ENCODE measurements around the gene CCDC32. TPM values are rescaled to one million over a fixed set of nuclear protein-coding genes. Genes with fewer than 3 reads are reported as not detected.
A peak's percentile ranks its signal among the peaks of the same experiment; 100 is the strongest.

Gene CCDC32
- total and polyA plus RNA-seq, 2 of the 8 experiments (the other 6 are each of a cell fraction or from before 2014, with no cell fraction given) = 8.9 to 12.1 TPM

DNA sequence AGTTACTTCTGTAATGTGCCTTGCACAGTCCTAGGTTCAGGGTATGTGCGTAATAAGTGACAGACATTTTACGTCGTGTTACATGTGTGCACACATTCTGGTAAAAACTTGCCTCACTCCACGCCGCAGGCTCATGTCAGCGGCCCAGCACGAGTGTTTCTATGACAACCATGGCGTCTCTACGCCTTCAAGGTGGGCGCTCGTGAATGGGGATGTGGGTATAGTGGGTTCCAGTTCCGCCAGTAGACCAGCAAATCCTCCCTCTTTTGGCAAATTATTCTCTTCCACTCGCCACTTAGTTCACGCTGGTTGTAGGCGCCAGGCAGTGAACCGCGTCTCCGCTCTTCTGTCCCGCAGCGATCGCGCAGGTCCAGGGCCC lies 53.8 kb downstream of the CCDC32 start:
- H2BK120ac ChIP-seq (replicated peaks; ENCODE audit: low read depth, low read length) = no peak overlapping the region
- H3K79me2 ChIP-seq (ENCODE audit: control insufficient read depth in 1 of 2, insufficient read depth in 2 of 2, low read length in 2 of 2) = no peaks in the 10 kb centered on the region
- H2BK20ac ChIP-seq (ENCODE audit: low read length) = no peak overlapping the region
- peak overlapping the region; percentile 53; the same call in 1 of the 2 replicates for H2BK12ac ChIP-seq (ENCODE audit: low read depth, low read length)
- peaks cover 4 to 11% (median 10%) of the 10 kb centered on the region in 4 experiments; a peak in 6 of 7 replicates for H3K4me1 ChIP-seq (replicated peaks in 1 of 4; ENCODE audit: control insufficient read depth in 3 of 4, insufficient read depth in 4 of 4, low read length in 3 of 4)
- ChIA-PET POLR2A (ENCODE audit: partially characterized antibody) (interaction anchor here (1.0 to 1.4 kb wide), 2 partner anchors 68 to 74 kb away, joined by 3 read pairs; no protein-coding TSS in a partner anchor), CTCF (ENCODE audit: partially characterized antibody) (interaction anchor here (3.1 kb wide), 1 partner anchor 41 kb away, joined by 9 read pairs; no protein-coding TSS in a partner anchor)
- no peak for DNase-seq (ENCODE audit: low read depth in 1 of 2, low spot score in 2 of 2)
- H3K9ac ChIP-seq (replicated peaks in 1 of 4; ENCODE audit: extremely low read depth in 1 of 4, low read depth in 3 of 4, low read length in 3 of 4) = peak overlapping the region in 2 of 4 experiments; percentile 2 to 25; a peak in 3 of 7 replicates
- H3K36me3 ChIP-seq (ENCODE audit: control insufficient read depth in 2 of 4, insufficient read depth in 4 of 4, low read length in 3 of 4) = no peaks in the 10 kb centered on the region
- 38% methylated on average over 18 of the region's 22 CpGs; no CpG with 5 or more reads in 1 of the 2 experiments for WGBS, 2 experiments (ENCODE audit: extremely low coverage in 1 of 2, insufficient coverage in 1 of 2, insufficient read length in 1 of 2, insufficient replicate concordance in 2 of 2, low coverage in 1 of 2, low lambda C conversion rate in 2 of 2, missing lambda C conversion rate in 1 of 2)
- H3K56ac ChIP-seq (replicated peaks; ENCODE audit: insufficient read length, low read depth, low read length) = no peak overlapping the region
- peak overlapping the region; percentile 95; the same call in 1 of the 2 replicates for H2BK15ac ChIP-seq (ENCODE audit: low read length)
- no peak overlapping the region for H2BK5ac ChIP-seq (ENCODE audit: low read depth, low read length)
- peak overlapping the region; percentile 21; the same call in 1 of the 2 replicates for H2AFZ ChIP-seq (ENCODE audit: low read length)
- no peak overlapping the region for H3K27ac ChIP-seq (ENCODE audit: low read depth, low read length)
- no peak overlapping the region for H3K4ac ChIP-seq (replicated peaks; ENCODE audit: insufficient read length, low read depth, low read length)
- no peak overlapping the region for H2AK5ac ChIP-seq (ENCODE audit: low read depth, low read length)
- H3K4me2 ChIP-seq (ENCODE audit: insufficient read depth in 1 of 2, low read depth in 2 of 2, low read length in 2 of 2) = peak overlapping the region; percentile 80 to 88
- no peak overlapping the region for H4K5ac ChIP-seq (ENCODE audit: insufficient read length, low read depth, low read length)
- H3K27me3 ChIP-seq (replicated peaks in 1 of 4; ENCODE audit: control insufficient read depth in 3 of 4, extremely low read depth in 1 of 4, insufficient read depth in 3 of 4, low read length in 3 of 4) = peaks cover 0 to 32% (median 24%) of the 10 kb centered on the region in 4 experiments; a peak in 6 of 7 replicates
- H3K79me1 ChIP-seq (ENCODE audit: low read depth, low read length) = no peaks in the 10 kb centered on the region
- no peaks in the 10 kb centered on the region for H3K9me3 ChIP-seq (ENCODE audit: insufficient read depth in 2 of 2, low read depth in 1 of 2, low read length in 1 of 2)
- peak overlapping the region; percentile 36 to 58 (median 46) for H3K4me3 ChIP-seq (ENCODE audit: extremely low read depth in 1 of 4, insufficient read depth in 2 of 4, low read depth in 3 of 4, low read length in 4 of 4)
- H3K23me2 ChIP-seq (ENCODE audit: low read depth, low read length) = peaks cover 9% of the 10 kb centered on the region
- no peaks in the 10 kb centered on the region for H4K20me1 ChIP-seq (replicated peaks in 1 of 2; ENCODE audit: control insufficient read depth in 1 of 2, insufficient read depth in 2 of 2, low read length in 2 of 2)
- no peak overlapping the region for H3K23ac ChIP-seq (ENCODE audit: insufficient read length)
- H4K91ac ChIP-seq (replicated peaks; ENCODE audit: insufficient read length, low read length) = peak overlapping the region; percentile 20
- H3K14ac ChIP-seq (ENCODE audit: insufficient read length) = no peak overlapping the region
- no peak for FAIRE-seq
- peak overlapping the region; percentile 97 for H4K8ac ChIP-seq (ENCODE audit: extremely low read depth, insufficient read depth, low read length)
- H3K18ac ChIP-seq (ENCODE audit: extremely low read depth, low read length) = peak overlapping the region; percentile 75
- no peak for TF ChIP-seq EP300 (IDR thresholded peaks at IDR 0.05; ENCODE audit: borderline replicate concordance in 1 of 2, low read depth in 2 of 2, low read length in 2 of 2)
- no peak for TF ChIP-seq SIX5 (IDR thresholded peaks at IDR 0.05; ENCODE audit: low read depth, low read length)
- no peak for TF ChIP-seq CBX8 (IDR thresholded peaks at IDR 0.05; ENCODE audit: borderline replicate concordance, low read depth, low read length)
